ENCODE data around the gene CCDC8.

CCDC8 gene

GRCh38 chr19:46413262-46414031 lies at the start of gene CCDC8:
CCDC8 (minus strand) TSS chr19:46413564; CDS start chr19:46412810, 754 bp downstream.
- H3K4me3 ChIP-seq (ENCODE audit: control insufficient read depth, low read depth, low read length): peak within 1 kb of the TSS; percentile 63
- peak; percentile 95 for DNase-seq (ENCODE audit: low read depth)

GRCh38 chr19:46461537-46461936 lies 48.2 kb upstream of the CCDC8 start:
- peak; percentile 36 for DNase-seq (ENCODE audit: low read depth)
- no peak for TF ChIP-seq CTCF (conservative IDR thresholded peaks at IDR 0.05; ENCODE audit: control insufficient read depth, insufficient read depth, low read depth, low read length)
- no peak overlapping the region for H3K4me3 ChIP-seq (ENCODE audit: control insufficient read depth, low read depth, low read length)

More at GRCh38 chr19:46413262-46414031, at the start of gene CCDC8:
- no peak for TF ChIP-seq CTCF (conservative IDR thresholded peaks at IDR 0.05; ENCODE audit: control insufficient read depth, insufficient read depth, low read depth, low read length)

GRCh38 chr19:46460981-46461380 lies 47.6 kb upstream of the CCDC8 start:
- DNase-seq (ENCODE audit: low read depth): no peak
- no peak overlapping the region for H3K4me3 ChIP-seq (ENCODE audit: control insufficient read depth, low read depth, low read length)
- TF ChIP-seq CTCF (conservative IDR thresholded peaks at IDR 0.05; ENCODE audit: control insufficient read depth, insufficient read depth, low read depth, low read length): no peak

GRCh38 chr19:46460055-46460454 lies 46.7 kb upstream of the CCDC8 start:
- DNase-seq (ENCODE audit: low read depth): no peak
- TF ChIP-seq CTCF (conservative IDR thresholded peaks at IDR 0.05; ENCODE audit: control insufficient read depth, insufficient read depth, low read depth, low read length): no peak
- H3K4me3 ChIP-seq (ENCODE audit: control insufficient read depth, low read depth, low read length): no peak overlapping the region

- no peak for TF ChIP-seq CTCF (conservative IDR thresholded peaks at IDR 0.05; ENCODE audit: control insufficient read depth, insufficient read depth, low read depth, low read length)
- DNase-seq (ENCODE audit: low read depth): no peak
- H3K4me3 ChIP-seq (ENCODE audit: control insufficient read depth, low read depth, low read length): no peak overlapping the region
Observed at GRCh38 chr19:46456930-46457329, 43.6 kb upstream of the CCDC8 start.

- no peak overlapping the region for H3K4me3 ChIP-seq (ENCODE audit: control insufficient read depth, low read depth, low read length)
- no peak for DNase-seq (ENCODE audit: low read depth)
- no peak for TF ChIP-seq CTCF (conservative IDR thresholded peaks at IDR 0.05; ENCODE audit: control insufficient read depth, insufficient read depth, low read depth, low read length)
Observed at GRCh38 chr19:46454244-46454643, 40.9 kb upstream of the CCDC8 start.

Measured in fibroblast of mammary gland (primary cell).